NB4 (cell line): Measurements from ENCODE around the gene IL9R.

Experiments used
- CTCF ChIP-seq: IDR thresholded peaks from one replicate; pipeline ENCODE4 v1.5.1; 2012; ENCODE audit warnings: low read depth, low read length
- POLR2A ChIP-seq: IDR thresholded peaks from 2 replicates; pipeline ENCODE4 v1.6.1; 2011; ENCODE audit warnings: mild to moderate bottlenecking; ENCODE audit not compliant: insufficient read length; ENCODE audit errors: extremely low read depth
- TF ChIP-seq, protein P1 (sequence below): IDR thresholded peaks from 2 replicates; pipeline ENCODE4 v1.6.1; 2011; ENCODE audit warnings: low read depth, low read length

GRCh38 chrX:155956099-155956498 lies 41.4 kb upstream of the IL9R start:
- TF ChIP-seq POLR2A (no peak), CTCF (no peak)
- TF ChIP-seq, protein P1, sequence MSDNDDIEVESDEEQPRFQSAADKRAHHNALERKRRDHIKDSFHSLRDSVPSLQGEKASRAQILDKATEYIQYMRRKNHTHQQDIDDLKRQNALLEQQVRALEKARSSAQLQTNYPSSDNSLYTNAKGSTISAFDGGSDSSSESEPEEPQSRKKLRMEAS: no peak
